T-cell (primary cell): ENCODE data around the gene NANP. TPM values are rescaled to one million over a fixed set of nuclear protein-coding genes. Genes with fewer than 3 reads are reported as not detected.

Experiments used
- ATAC-seq, 4 experiments: fragments of 200-7000 bp in 3 of 4; fragments of 150-1000 bp in 1 of 4; cut with Tn5 transposase; replicated peaks in 1 of 4; 1 replicate in 3 of 4; 2 replicates in 1 of 4; pipeline ENCODE4 v1.10.0; 2021; ENCODE audit warnings: moderate library complexity in 3 of 4, mild to moderate bottlenecking in 2 of 4, moderate number of reproducible peaks in 1 of 4
- CTCF ChIA-PET, 2 donors: fragments of 300-600 bp; sonication (Branson Sonifier 250); formaldehyde crosslinking; loops; one replicate each; lab custom pipeline; 2022; ENCODE audit warnings: antibody characterized with exemption in 2 of 2; lab: Charles Lee
- POLR2A ChIA-PET, 2 donors: fragments of 300-600 bp; sonication (Branson Sonifier 250); formaldehyde crosslinking; loops; one replicate each; lab custom pipeline; 2022; ENCODE audit warnings: antibody characterized with exemption in 2 of 2; lab: Charles Lee
- DNase-seq, 35 experiments: peaks; one replicate each; pipeline versions ENCODE4 v3.0.0 to v3.0.0-alpha.2; 2013 to 2023
- H3K27ac ChIP-seq: one replicate; pipeline ENCODE4 v1.5.1; 2013; ENCODE audit warnings: low read length
- H3K27me3 ChIP-seq, 2 experiments: replicated peaks in 1 of 2; 1 replicate in 1 of 2; 2 replicates in 1 of 2; pipeline versions ENCODE4 v1.6.1 to v1.7.0; 2013; ENCODE audit warnings: low read length in 1 of 2, mixed read lengths in 1 of 2; ENCODE audit not compliant: control insufficient read depth in 2 of 2, insufficient read depth in 2 of 2; ENCODE audit errors: extremely low read depth in 1 of 2
- H3K36me3 ChIP-seq, 2 donors: 1 replicate in 1 of 2; 2 replicates in 1 of 2; pipeline versions ENCODE4 v1.6.1 to v1.7.0; 2013; ENCODE audit warnings: low read length in 1 of 2; ENCODE audit not compliant: control insufficient read depth in 2 of 2, insufficient read depth in 1 of 2; ENCODE audit errors: extremely low read depth in 1 of 2
- H3K4me1 ChIP-seq, 2 experiments: 1 replicate in 1 of 2; 2 replicates in 1 of 2; pipeline versions ENCODE4 v1.6.1 to v1.7.0; 2013; ENCODE audit warnings: low read length in 2 of 2, mixed read lengths in 1 of 2; ENCODE audit not compliant: insufficient read depth in 2 of 2, control insufficient read depth in 1 of 2; ENCODE audit errors: extremely low read depth in 1 of 2
- H3K4me3 ChIP-seq, 2 donors: 1 replicate in 1 of 2; 2 replicates in 1 of 2; pipeline versions ENCODE4 v1.5.1 to v1.7.0; 2013; ENCODE audit warnings: mild to moderate bottlenecking in 2 of 2, low read length in 1 of 2, moderate library complexity in 1 of 2; ENCODE audit not compliant: control insufficient read depth in 1 of 2; ENCODE audit errors: extremely low read depth in 1 of 2
- H3K9me3 ChIP-seq: 2 replicates; pipeline ENCODE4 v1.7.0; 2013
- H3K27ac Mint-ChIP-seq, 2 donors: one replicate each; pipeline ENCODE4 v1.8.0; 2020 to 2021; ENCODE audit warnings: mild to moderate bottlenecking in 2 of 2, mixed read lengths in 2 of 2
- H3K27me3 Mint-ChIP-seq, 2 donors: one replicate each; pipeline ENCODE4 v1.8.0; 2021 to 2022; ENCODE audit warnings: mixed read lengths in 2 of 2
- H3K36me3 Mint-ChIP-seq: one replicate; pipeline ENCODE4 v1.8.0; 2021; ENCODE audit warnings: mixed read lengths
- H3K4me1 Mint-ChIP-seq, 3 donors: one replicate each; pipeline ENCODE4 v1.8.0; 2020 to 2022; ENCODE audit warnings: mixed read lengths in 3 of 3, mild to moderate bottlenecking in 1 of 3
- H3K4me3 Mint-ChIP-seq, 3 donors: one replicate each; pipeline ENCODE4 v1.8.0; 2020 to 2022; ENCODE audit warnings: mild to moderate bottlenecking in 3 of 3, mixed read lengths in 3 of 3, moderate library complexity in 3 of 3
- H3K9me3 Mint-ChIP-seq, 3 donors: one replicate each; pipeline ENCODE4 v1.8.0; 2020 to 2022; ENCODE audit warnings: mixed read lengths in 3 of 3
- WGBS: methylation state at CpG from one replicate; pipeline ENCODE4 v1.1.5; 2013; ENCODE audit warnings: missing lambda C conversion rate; ENCODE audit not compliant: insufficient coverage; 5-methylcytosine and 5-hydroxymethylcytosine counted together
- total RNA-seq, 35 experiments: library from RNA in 6 of 35; stranded (reverse) in 6 of 35; fragments of 120-200 nt in 1 of 35; gene quantifications; one replicate each; pipeline versions ENCODE4 v1.2.1 to v1.2.4 and lab custom pipeline; 2013 to 2026

Gene NANP
- total RNA-seq, 5 donors from 2014 or later (not counting 1 experiment from before 2014, with no cell fraction given), result 0.96 to 1.9 (median 1.7) TPM

DNA sequence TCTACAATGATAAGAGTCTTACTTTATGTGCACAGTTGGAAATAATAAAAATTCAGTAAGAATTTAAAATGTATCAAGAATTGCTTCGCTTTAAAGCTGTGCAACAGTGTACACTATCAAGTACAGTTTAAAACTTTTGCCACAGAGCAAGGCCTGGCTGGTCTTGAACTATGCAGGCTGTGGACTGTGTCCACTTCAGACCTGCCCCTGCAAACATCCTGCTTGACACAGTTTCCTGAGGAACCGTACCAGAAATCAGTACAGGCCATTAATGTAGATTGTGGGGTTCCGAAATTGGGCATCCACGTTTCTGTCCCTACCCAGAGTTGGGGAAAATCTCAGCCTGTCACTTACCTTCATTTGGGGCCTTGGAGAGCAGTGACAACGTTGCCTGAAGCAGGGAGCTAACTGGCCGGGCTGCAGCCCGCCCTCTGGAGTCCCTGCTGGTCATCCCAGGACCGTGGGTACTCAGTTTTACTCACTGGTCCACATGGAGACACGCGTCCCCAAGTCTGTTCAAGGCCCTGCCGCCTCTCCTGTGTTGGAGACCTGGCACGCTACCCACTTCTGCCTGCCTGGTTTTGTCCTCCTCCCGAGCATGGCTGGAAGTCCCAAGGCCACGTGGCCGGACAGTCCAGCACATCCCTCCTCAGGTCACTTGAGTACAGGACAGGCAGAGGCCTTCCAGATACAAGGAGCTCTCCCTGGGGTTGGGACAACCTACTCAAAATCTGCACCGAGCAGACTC is 46.9 kb downstream of the NANP start:
- H3K27ac ChIP-seq, result no peak overlapping the region
- Mint-ChIP-seq H3K4me1 (no peaks in the 10 kb centered on the region), H3K9me3 (no peaks in the 10 kb centered on the region), H3K27ac (no peak overlapping the region), H3K4me3 (no peak overlapping the region), H3K36me3 (no peaks in the 10 kb centered on the region), H3K27me3 (peaks cover 0 to 9% of the 10 kb centered on the region in 2 donors)
- no peak for ATAC-seq
- H3K4me3 ChIP-seq, result no peak overlapping the region
- peaks cover 0 to 8% of the 10 kb centered on the region in 2 experiments for H3K27me3 ChIP-seq
- POLR2A ChIA-PET, result no interaction called here
- H3K36me3 ChIP-seq, result no peaks in the 10 kb centered on the region
- no peaks in the 10 kb centered on the region for H3K4me1 ChIP-seq
- no peaks in the 10 kb centered on the region for H3K9me3 ChIP-seq
- no peak for DNase-seq
- 80% methylated on average over 13 of the region's 16 CpGs for WGBS
- CTCF ChIA-PET, result no interaction called here

DNA sequence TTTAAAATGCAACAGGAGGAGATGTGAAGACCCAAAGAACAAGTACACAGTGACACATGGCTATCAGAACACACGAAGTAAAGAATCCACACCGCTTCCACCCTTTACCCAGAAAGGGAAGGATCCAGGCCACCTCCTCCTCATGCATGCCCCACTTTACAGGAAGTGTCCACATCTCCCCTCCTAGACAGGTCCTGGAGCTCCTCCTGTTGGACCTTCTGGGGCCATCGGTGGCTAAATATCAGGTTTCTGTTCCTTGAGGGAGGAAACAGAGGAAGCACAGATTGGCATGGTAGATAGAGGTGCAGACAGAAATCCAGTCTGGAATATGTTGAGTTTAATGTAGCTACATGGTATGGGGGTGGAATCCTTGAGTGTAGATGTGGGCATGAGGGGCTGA is 49.4 kb downstream of the NANP start:
- ChIA-PET POLR2A (interaction anchor here in 1 of 2 donors (0.6 kb wide), 1 partner anchor 570 kb away, joined by 4 read pairs; no protein-coding TSS in a partner anchor), CTCF (no interaction called here)
- Histone ChIP-seq H3K9me3 (no peaks in the 10 kb centered on the region), H3K27ac (no peak overlapping the region), H3K4me1 (no peaks in the 10 kb centered on the region), H3K36me3 (no peaks in the 10 kb centered on the region), H3K4me3 (no peak overlapping the region), H3K27me3 (peaks cover 0 to 8% of the 10 kb centered on the region in 2 experiments)
- no peak for ATAC-seq
- 89% methylated on average over 2 of the region's 3 CpGs for WGBS
- no peak overlapping the region for H3K27ac Mint-ChIP-seq
- DNase-seq, result no peak
- peaks cover 0 to 9% of the 10 kb centered on the region in 2 donors for H3K27me3 Mint-ChIP-seq
- H3K4me3 Mint-ChIP-seq, result no peak overlapping the region
- H3K9me3 Mint-ChIP-seq, result no peaks in the 10 kb centered on the region
- no peaks in the 10 kb centered on the region for H3K4me1 Mint-ChIP-seq
- H3K36me3 Mint-ChIP-seq, result no peaks in the 10 kb centered on the region

DNA sequence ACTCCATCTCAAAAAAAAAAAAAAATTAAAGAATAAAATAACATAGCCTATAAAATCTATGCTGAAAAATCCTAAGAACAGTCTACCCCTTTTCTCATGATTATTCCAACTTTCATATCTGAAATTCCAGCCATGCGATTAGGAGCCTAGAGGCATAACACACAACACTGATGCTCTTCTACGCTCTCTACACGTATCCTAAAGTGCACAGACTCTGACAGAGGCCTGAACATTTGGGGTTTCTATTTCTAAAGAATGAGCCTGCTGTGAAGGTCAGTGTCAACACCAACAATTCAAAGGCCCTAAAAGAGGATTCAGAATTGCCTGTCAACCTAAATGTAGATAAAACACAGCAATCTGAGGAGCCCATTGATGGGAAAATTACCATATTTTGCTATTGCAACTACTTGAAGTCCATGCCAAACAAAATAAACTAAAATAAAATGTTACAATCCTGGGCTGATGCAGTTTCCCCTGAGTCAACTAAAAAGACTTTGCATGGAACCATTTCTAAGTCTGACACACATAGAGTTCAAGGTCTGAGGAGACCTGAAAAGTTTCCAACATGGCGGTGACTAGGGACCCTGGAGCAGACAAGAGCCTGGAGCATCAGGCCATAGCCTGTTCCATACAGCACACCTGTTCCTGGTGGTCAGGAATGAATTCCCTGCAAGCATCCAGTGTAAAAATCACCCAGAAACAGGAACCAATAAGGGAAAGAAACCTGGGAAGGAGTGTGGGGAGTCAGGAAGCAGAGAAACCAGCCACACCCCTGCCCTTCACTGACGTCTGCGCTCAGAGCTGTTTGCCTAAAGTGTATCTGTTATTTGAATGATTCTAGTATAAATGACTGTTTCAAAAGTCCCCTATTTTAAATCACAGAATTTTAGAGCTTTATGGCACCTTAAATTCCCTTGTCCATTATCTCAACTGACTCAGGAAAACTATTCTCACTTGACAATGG is 50.2 kb downstream of the NANP start:
- POLR2A ChIA-PET, result interaction anchor here in 1 of 2 donors (0.6 kb wide), 1 partner anchor 569 kb away, joined by 4 read pairs; no protein-coding TSS in a partner anchor

GRCh38 chr20:25571817-25572216 is 52.0 kb downstream of the NANP start:
- Histone ChIP-seq H3K4me3 (no peak overlapping the region), H3K36me3 (no peaks in the 10 kb centered on the region), H3K27ac (no peak overlapping the region), H3K9me3 (no peaks in the 10 kb centered on the region), H3K4me1 (no peaks in the 10 kb centered on the region), H3K27me3 (peaks cover 0 to 1% of the 10 kb centered on the region in 2 experiments)
- Mint-ChIP-seq H3K4me1 (peaks cover 4 to 6% (median 4%) of the 10 kb centered on the region in 3 donors), H3K4me3 (no peak overlapping the region), H3K27me3 (peaks cover 0 to 6% of the 10 kb centered on the region in 2 donors), H3K36me3 (no peaks in the 10 kb centered on the region), H3K9me3 (no peaks in the 10 kb centered on the region), H3K27ac (no peak overlapping the region)
- no peak for ATAC-seq
- WGBS, result 88% methylated on average over 2 of the region's 2 CpGs
- ChIA-PET CTCF (interaction anchor here (0.6 to 0.7 kb wide), 2 partner anchors 9 to 393 kb away, joined by 3 to 4 read pairs; no protein-coding TSS in a partner anchor), POLR2A (no interaction called here)
- no peak for DNase-seq

More for the DNA sequence above, 50.2 kb downstream of the NANP start:
- Histone ChIP-seq H3K36me3 (no peaks in the 10 kb centered on the region), H3K9me3 (no peaks in the 10 kb centered on the region), H3K4me3 (no peak overlapping the region), H3K4me1 (no peaks in the 10 kb centered on the region), H3K27me3 (peaks cover 0 to 8% of the 10 kb centered on the region in 2 experiments), H3K27ac (no peak overlapping the region)
- WGBS, result no CpG with 5 or more reads among the region's 6 CpGs
- Mint-ChIP-seq H3K36me3 (no peaks in the 10 kb centered on the region), H3K27me3 (peaks cover 0 to 9% of the 10 kb centered on the region in 2 donors), H3K27ac (no peak overlapping the region), H3K4me1 (no peaks in the 10 kb centered on the region), H3K4me3 (no peak overlapping the region), H3K9me3 (no peaks in the 10 kb centered on the region)
- no peak for DNase-seq
- CTCF ChIA-PET, result no interaction called here
- no peak for ATAC-seq

DNA sequence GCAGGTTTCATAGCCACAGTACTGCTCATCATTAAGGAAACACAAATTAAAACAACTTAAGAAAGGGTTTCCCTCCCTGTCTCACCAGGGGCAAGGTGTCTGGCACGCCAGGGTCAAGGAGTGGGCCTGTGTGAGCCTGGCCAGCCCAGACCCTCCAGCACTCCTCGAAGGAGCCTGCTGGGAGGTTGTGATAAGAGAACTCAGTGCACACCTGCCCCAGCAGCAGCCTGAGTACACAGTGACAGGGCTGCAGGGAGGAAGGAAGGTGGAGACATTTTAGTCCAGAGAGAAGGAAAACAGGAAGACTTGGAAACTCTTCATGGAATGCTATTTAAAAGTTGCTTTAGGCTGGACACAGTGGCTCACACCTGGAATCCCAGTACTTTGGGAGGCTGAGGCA is 52.6 kb downstream of the NANP start:
- ATAC-seq (no peak), DNase-seq (no peak)
- Histone ChIP-seq H3K4me1 (no peaks in the 10 kb centered on the region), H3K4me3 (no peak overlapping the region), H3K27me3 (no peaks in the 10 kb centered on the region), H3K27ac (no peak overlapping the region), H3K36me3 (no peaks in the 10 kb centered on the region), H3K9me3 (no peaks in the 10 kb centered on the region)
- H3K4me3 Mint-ChIP-seq, result no peak overlapping the region
- ChIA-PET POLR2A (no interaction called here), CTCF (no interaction called here)
- H3K27me3 Mint-ChIP-seq, result peaks cover 0 to 6% of the 10 kb centered on the region in 2 donors
- no peaks in the 10 kb centered on the region for H3K9me3 Mint-ChIP-seq
- H3K4me1 Mint-ChIP-seq, result peaks cover 4 to 6% (median 4%) of the 10 kb centered on the region in 3 donors
- WGBS, result 0% methylated on average over 1 of the region's 2 CpGs
- no peak overlapping the region for H3K27ac Mint-ChIP-seq
- H3K36me3 Mint-ChIP-seq, result no peaks in the 10 kb centered on the region

GRCh38 chr20:25570148-25570530 is 53.7 kb downstream of the NANP start:
- 92% methylated on average over 3 of the region's 7 CpGs for WGBS
- no peak overlapping the region for H3K27ac ChIP-seq
- H3K27ac Mint-ChIP-seq, result no peak overlapping the region
- POLR2A ChIA-PET, result no interaction called here
- H3K27me3 Mint-ChIP-seq, result peaks cover 0 to 4% of the 10 kb centered on the region in 2 donors
- H3K9me3 ChIP-seq, result no peaks in the 10 kb centered on the region
- H3K36me3 Mint-ChIP-seq, result no peaks in the 10 kb centered on the region
- CTCF ChIA-PET, result interaction anchor here in 1 of 2 donors (1.1 kb wide), 1 partner anchor 9 kb away, joined by 3 read pairs; no protein-coding TSS in a partner anchor
- ATAC-seq, result no peak
- DNase-seq, result no peak
- H3K4me1 Mint-ChIP-seq, result peaks cover 4 to 6% (median 4%) of the 10 kb centered on the region in 3 donors
- H3K4me3 ChIP-seq, result no peak overlapping the region
- no peaks in the 10 kb centered on the region for H3K27me3 ChIP-seq
- no peaks in the 10 kb centered on the region for H3K9me3 Mint-ChIP-seq
- H3K4me3 Mint-ChIP-seq, result no peak overlapping the region
- H3K4me1 ChIP-seq, result no peaks in the 10 kb centered on the region
- H3K36me3 ChIP-seq, result no peaks in the 10 kb centered on the region
